H9 (cell line): ENCODE measurements around the gene E2F4. TPM values are rescaled to one million over a fixed set of nuclear protein-coding genes. Genes with fewer than 3 reads are reported as not detected.

Experiments
- DNase-seq: peaks from one replicate; pipeline ENCODE4 v3.0.0-alpha.2; 2017
- H2AFZ ChIP-seq: one replicate; pipeline ENCODE4 v1.6.1; 2013; ENCODE audit warnings: mild to moderate bottlenecking, low read length, control low read depth, moderate library complexity
- H2AK5ac ChIP-seq: 2 replicates; pipeline ENCODE4 v1.6.1; 2013; ENCODE audit warnings: low read length, control low read depth, mixed read lengths; ENCODE audit not compliant: insufficient read length
- H2BK120ac ChIP-seq: one replicate; pipeline ENCODE4 v1.6.1; 2013; ENCODE audit warnings: low read depth, mild to moderate bottlenecking, low read length, control low read depth, inconsistent platforms; ENCODE audit not compliant: poor library complexity, severe bottlenecking
- H2BK12ac ChIP-seq: 2 replicates; pipeline ENCODE4 v1.6.1; 2013; ENCODE audit warnings: low read length, control low read depth, mixed read lengths, low read depth; ENCODE audit not compliant: insufficient read length
- H2BK15ac ChIP-seq: 2 replicates; pipeline ENCODE4 v1.6.1; 2013; ENCODE audit warnings: low read depth, low read length, control low read depth
- H2BK20ac ChIP-seq: one replicate; pipeline ENCODE4 v1.6.1; 2013; ENCODE audit warnings: low read depth, mild to moderate bottlenecking, low read length, control low read depth, inconsistent platforms; ENCODE audit not compliant: poor library complexity, severe bottlenecking
- H2BK5ac ChIP-seq: 2 replicates; pipeline ENCODE4 v1.6.1; 2013; ENCODE audit warnings: low read length, control low read depth, mixed read lengths; ENCODE audit not compliant: insufficient read length
- H3K14ac ChIP-seq: 2 replicates; pipeline ENCODE4 v1.6.1; 2013; ENCODE audit warnings: low read length, control low read depth; ENCODE audit not compliant: insufficient read depth
- H3K18ac ChIP-seq: 2 replicates; pipeline ENCODE4 v1.6.1; 2013; ENCODE audit warnings: low read depth, mild to moderate bottlenecking, mixed read lengths, low read length, control low read depth; ENCODE audit not compliant: insufficient read length
- H3K23ac ChIP-seq: 2 replicates; pipeline ENCODE4 v1.6.1; 2013; ENCODE audit warnings: low read length, control low read depth, mixed read lengths, low read depth; ENCODE audit not compliant: insufficient read length
- H3K23me2 ChIP-seq: 2 replicates; pipeline ENCODE4 v1.6.1; 2013; ENCODE audit warnings: low read depth, mild to moderate bottlenecking, mixed read lengths, low read length, control low read depth; ENCODE audit not compliant: insufficient read length, poor library complexity, severe bottlenecking
- H3K27ac ChIP-seq: 2 replicates; pipeline ENCODE4 v1.5.1; 2013; ENCODE audit warnings: low read length, control low read depth, mixed read lengths, low read depth; ENCODE audit not compliant: insufficient read length
- H3K27me3 ChIP-seq: 2 replicates; pipeline ENCODE4 v1.6.1; 2013; ENCODE audit warnings: low read length, control low read depth, inconsistent platforms; ENCODE audit not compliant: insufficient read depth
- H3K4ac ChIP-seq: 2 replicates; pipeline ENCODE4 v1.6.1; 2013; ENCODE audit warnings: low read depth, mild to moderate bottlenecking, control low read depth, inconsistent platforms, low read length, moderate library complexity
- H3K4me1 ChIP-seq: 2 replicates; pipeline ENCODE4 v1.6.1; 2013; ENCODE audit warnings: low read length, control low read depth, inconsistent platforms; ENCODE audit not compliant: insufficient read depth
- H3K4me2 ChIP-seq: 2 replicates; pipeline ENCODE4 v1.6.1; 2013; ENCODE audit warnings: low read length, control low read depth, mixed read lengths; ENCODE audit not compliant: insufficient read length, insufficient read depth
- H3K56ac ChIP-seq: 2 replicates; pipeline ENCODE4 v1.6.1; 2013; ENCODE audit warnings: low read depth, mild to moderate bottlenecking, mixed read lengths, low read length, control low read depth; ENCODE audit not compliant: insufficient read length
- H3K79me1 ChIP-seq: 2 replicates; pipeline ENCODE4 v1.6.1; 2013; ENCODE audit warnings: low read depth, mild to moderate bottlenecking, moderate library complexity, low read length, control low read depth, inconsistent platforms; ENCODE audit not compliant: insufficient read depth, poor library complexity, severe bottlenecking
- H3K79me2 ChIP-seq: 2 replicates; pipeline ENCODE4 v1.6.1; 2013; ENCODE audit warnings: low read length, control low read depth, inconsistent platforms; ENCODE audit not compliant: insufficient read depth
- H3K9ac ChIP-seq: 2 replicates; pipeline ENCODE4 v1.6.1; 2013; ENCODE audit warnings: low read length, control low read depth, mixed read lengths; ENCODE audit not compliant: insufficient read length; ENCODE audit errors: extremely low read depth
- H3K9me3 ChIP-seq: one replicate; pipeline ENCODE4 v1.6.1; 2013; ENCODE audit warnings: low read depth, low read length, inconsistent platforms; ENCODE audit not compliant: control insufficient read depth
- H3T11ph ChIP-seq: one replicate; pipeline ENCODE4 v1.6.1; 2013; ENCODE audit warnings: mild to moderate bottlenecking, low read length, control low read depth, inconsistent platforms
- H4K20me1 ChIP-seq: one replicate; pipeline ENCODE4 v1.6.1; 2013; ENCODE audit not compliant: control insufficient read depth, insufficient read length, insufficient read depth
- H4K5ac ChIP-seq: 2 replicates; pipeline ENCODE4 v1.6.1; 2013; ENCODE audit warnings: low read depth, mild to moderate bottlenecking, mixed read lengths, low read length, control low read depth; ENCODE audit not compliant: insufficient read length
- H4K8ac ChIP-seq: replicated peaks from 2 replicates; pipeline ENCODE4 v1.6.1; 2013; ENCODE audit warnings: low read length, control low read depth, mixed read lengths, low read depth; ENCODE audit not compliant: insufficient read length
- H4K91ac ChIP-seq: 2 replicates; pipeline ENCODE4 v1.6.1; 2013; ENCODE audit warnings: low read depth, mild to moderate bottlenecking, moderate library complexity, mixed read lengths, low read length, control low read depth; ENCODE audit not compliant: insufficient read length
- H3K27ac Mint-ChIP-seq, 3 experiments: 2 replicates in 2 of 3; 3 replicates in 1 of 3; pipeline ENCODE4 v1.8.0; 2020 to 2021; ENCODE audit warnings: mixed read lengths in 3 of 3, mild to moderate bottlenecking in 1 of 3, moderate library complexity in 1 of 3
- H3K27me3 Mint-ChIP-seq: 2 replicates; pipeline ENCODE4 v1.8.0; 2021; ENCODE audit warnings: low read depth, mild to moderate bottlenecking, moderate library complexity, mixed read lengths
- H3K36me3 Mint-ChIP-seq, 3 experiments: 2 replicates in 2 of 3; 3 replicates in 1 of 3; pipeline ENCODE4 v1.8.0; 2020 to 2021; ENCODE audit warnings: low read depth in 3 of 3, mixed read lengths in 3 of 3; ENCODE audit not compliant: insufficient read depth in 1 of 3
- H3K4me1 Mint-ChIP-seq, 2 experiments: 2 replicates each; pipeline ENCODE4 v1.8.0; 2020; ENCODE audit warnings: mixed read lengths in 2 of 2
- H3K4me3 Mint-ChIP-seq, 2 experiments: 2 replicates in 1 of 2; 3 replicates in 1 of 2; pipeline ENCODE4 v1.8.0; 2020 to 2021; ENCODE audit warnings: mild to moderate bottlenecking in 2 of 2, mixed read lengths in 2 of 2, moderate library complexity in 1 of 2
- H3K9me3 Mint-ChIP-seq, 2 experiments: 2 replicates in 1 of 2; 3 replicates in 1 of 2; pipeline ENCODE4 v1.8.0; 2020; ENCODE audit warnings: mild to moderate bottlenecking in 2 of 2, mixed read lengths in 2 of 2, moderate library complexity in 1 of 2
- WGBS: extraction: QIAGEN DNeasy Blood & Tissue Kit; methylation state at CpG from one replicate; pipeline ENCODE4 v1.1.7; 2013; ENCODE audit warnings: missing lambda C conversion rate, low lambda C conversion rate, mixed read lengths; ENCODE audit not compliant: insufficient read length; ENCODE audit errors: extremely low coverage; 5-methylcytosine and 5-hydroxymethylcytosine counted together
- total RNA-seq: library from RNA; stranded (reverse); gene quantifications from 2 replicates; pipeline ENCODE4 v1.2.1, GENCODE V29; 2021
- TF ChIP-seq, protein P1 (sequence below): fragments of 200-600 bp; sonication (generic); conservative IDR thresholded peaks from 3 replicates; pipeline ENCODE4 v1.8.0; 2021; ENCODE audit warnings: antibody characterized with exemption, mild to moderate bottlenecking

E2F4 gene
- total RNA-seq, 1 experiment from 2014 or later, result 116 TPM

DNA sequence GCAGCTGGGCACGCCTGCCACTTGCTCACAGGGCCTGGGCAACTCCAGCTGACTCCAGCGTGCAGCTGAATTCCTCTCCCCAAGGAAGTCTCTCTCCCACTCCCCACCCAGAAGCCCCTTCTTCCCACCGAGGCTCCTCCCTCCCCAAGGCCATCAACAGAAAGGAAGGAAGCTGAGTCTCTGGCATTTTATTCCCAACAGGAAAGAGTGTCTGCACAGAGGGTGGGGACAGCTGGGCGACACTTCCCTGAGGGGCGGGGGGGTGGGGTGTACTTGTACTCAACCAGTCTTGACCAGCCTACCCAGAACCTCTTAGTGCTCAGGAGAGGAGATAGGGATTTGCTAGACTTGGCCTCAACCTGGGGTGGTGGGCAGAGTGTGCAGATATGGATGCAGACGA is 1.9 kb upstream of the E2F4 start, which contains the start of gene EXOC3L1:
Gene EXOC3L1, minus strand, starts transcription at position 96 of the 400 bp plus-strand sequence. CDS start 460 bp downstream, outside the sequence.
- Mint-ChIP-seq H3K27me3 (peaks cover 20% of the 10 kb centered on the region), H3K27ac (no peak within 1 kb of the TSS), H3K4me3 (peak within 1 kb of the TSS; percentile 52 to 59; a peak in 4 of 5 replicates), H3K36me3 (peaks cover 17 to 24% (median 23%) of the 10 kb centered on the region in 3 experiments), H3K4me1 (peaks cover 29 to 42% of the 10 kb centered on the region in 2 experiments), H3K9me3 (no peaks in the 10 kb centered on the region; a peak in 2 of 5 replicates)
- no peaks in the 10 kb centered on the region for H3K9me3 ChIP-seq
- no peak within 1 kb of the TSS for H2BK120ac ChIP-seq
- H4K91ac ChIP-seq, result no peak within 1 kb of the TSS
- H3K18ac ChIP-seq, result no peak within 1 kb of the TSS
- no peaks in the 10 kb centered on the region for H4K20me1 ChIP-seq
- no peak within 1 kb of the TSS for H3K4me2 ChIP-seq
- no peak within 1 kb of the TSS for H2BK5ac ChIP-seq
- no peak within 1 kb of the TSS for H4K5ac ChIP-seq
- no peak within 1 kb of the TSS for H2BK15ac ChIP-seq
- H3K14ac ChIP-seq, result no peak within 1 kb of the TSS
- no peaks in the 10 kb centered on the region; the same call in none of the 2 replicates for H3K27me3 ChIP-seq
- no peak within 1 kb of the TSS for H3K4ac ChIP-seq
- no peak within 1 kb of the TSS for H2AFZ ChIP-seq
- H3K23ac ChIP-seq, result no peak within 1 kb of the TSS
- TF ChIP-seq, protein P1, sequence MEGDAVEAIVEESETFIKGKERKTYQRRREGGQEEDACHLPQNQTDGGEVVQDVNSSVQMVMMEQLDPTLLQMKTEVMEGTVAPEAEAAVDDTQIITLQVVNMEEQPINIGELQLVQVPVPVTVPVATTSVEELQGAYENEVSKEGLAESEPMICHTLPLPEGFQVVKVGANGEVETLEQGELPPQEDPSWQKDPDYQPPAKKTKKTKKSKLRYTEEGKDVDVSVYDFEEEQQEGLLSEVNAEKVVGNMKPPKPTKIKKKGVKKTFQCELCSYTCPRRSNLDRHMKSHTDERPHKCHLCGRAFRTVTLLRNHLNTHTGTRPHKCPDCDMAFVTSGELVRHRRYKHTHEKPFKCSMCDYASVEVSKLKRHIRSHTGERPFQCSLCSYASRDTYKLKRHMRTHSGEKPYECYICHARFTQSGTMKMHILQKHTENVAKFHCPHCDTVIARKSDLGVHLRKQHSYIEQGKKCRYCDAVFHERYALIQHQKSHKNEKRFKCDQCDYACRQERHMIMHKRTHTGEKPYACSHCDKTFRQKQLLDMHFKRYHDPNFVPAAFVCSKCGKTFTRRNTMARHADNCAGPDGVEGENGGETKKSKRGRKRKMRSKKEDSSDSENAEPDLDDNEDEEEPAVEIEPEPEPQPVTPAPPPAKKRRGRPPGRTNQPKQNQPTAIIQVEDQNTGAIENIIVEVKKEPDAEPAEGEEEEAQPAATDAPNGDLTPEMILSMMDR, result no peak
- H3T11ph ChIP-seq, result no peak within 1 kb of the TSS
- no peak within 1 kb of the TSS for H3K9ac ChIP-seq
- peaks cover 4% of the 10 kb centered on the region; the same call in 1 of the 2 replicates for H3K4me1 ChIP-seq
- H3K23me2 ChIP-seq, result peaks cover 8% of the 10 kb centered on the region
- H2BK20ac ChIP-seq, result no peak within 1 kb of the TSS
- H3K79me2 ChIP-seq, result peaks cover 13% of the 10 kb centered on the region; the same call in 1 of the 2 replicates
- no CpG with 5 or more reads among the region's 6 CpGs for WGBS
- H3K56ac ChIP-seq, result no peak within 1 kb of the TSS
- H3K79me1 ChIP-seq, result peaks cover 13% of the 10 kb centered on the region
- H3K27ac ChIP-seq, result no peak within 1 kb of the TSS
- H2BK12ac ChIP-seq, result no peak within 1 kb of the TSS
- no peak within 1 kb of the TSS for H4K8ac ChIP-seq
- no peak for DNase-seq
- no peak within 1 kb of the TSS for H2AK5ac ChIP-seq
